ENCODE measurements around the gene INPP5K.
"Not testable (repeated sequence)": the region's sequence is repeated elsewhere in the genome, so short reads cannot be mapped to it uniquely, and the experiment has no call there.

Gene INPP5K

GRCh38 chr17:1548032-1548431 lies 31.6 kb upstream of the INPP5K start:
- DNase-seq (ENCODE audit: low spot score), result no peak

DNA sequence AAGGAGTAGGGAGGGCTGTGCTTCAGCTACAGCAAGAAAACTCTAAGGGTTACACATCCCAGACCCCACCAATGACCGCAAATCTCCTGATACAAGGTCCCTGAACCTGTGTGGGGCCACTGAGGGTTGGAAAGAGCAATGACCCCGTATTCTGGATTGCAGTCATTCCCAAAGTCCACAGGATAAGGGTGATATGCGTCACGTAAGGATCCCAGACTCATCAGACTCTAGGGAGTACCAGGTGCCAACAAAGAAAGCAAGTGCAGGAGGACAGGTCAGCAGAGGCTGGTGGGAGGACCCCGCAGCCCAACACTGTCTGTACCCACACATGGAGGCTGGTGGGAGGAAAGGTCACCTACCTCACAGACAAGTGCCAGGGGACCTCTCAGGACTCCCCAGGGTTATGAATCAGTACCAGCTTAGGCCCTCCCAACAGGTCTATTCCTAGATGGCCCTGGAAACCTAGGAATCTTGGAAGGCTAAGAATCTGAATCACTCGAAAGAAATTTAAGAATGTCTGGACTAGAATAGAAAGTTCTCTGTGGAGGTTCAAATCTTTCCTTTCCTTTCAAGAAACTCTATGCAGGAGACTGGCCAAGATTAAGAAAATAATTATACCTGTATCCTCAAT lies 30.0 kb upstream of the INPP5K start:
- DNase-seq (ENCODE audit: low spot score), result no peak

- DNase-seq (ENCODE audit: low spot score), result no peak
These were observed 29.2 kb upstream of the INPP5K start for GRCh38 chr17:1545618-1546017.

GRCh38 chr17:1542316-1542715 lies 25.9 kb upstream of the INPP5K start:
- DNase-seq (ENCODE audit: low spot score), result no peak

DNA sequence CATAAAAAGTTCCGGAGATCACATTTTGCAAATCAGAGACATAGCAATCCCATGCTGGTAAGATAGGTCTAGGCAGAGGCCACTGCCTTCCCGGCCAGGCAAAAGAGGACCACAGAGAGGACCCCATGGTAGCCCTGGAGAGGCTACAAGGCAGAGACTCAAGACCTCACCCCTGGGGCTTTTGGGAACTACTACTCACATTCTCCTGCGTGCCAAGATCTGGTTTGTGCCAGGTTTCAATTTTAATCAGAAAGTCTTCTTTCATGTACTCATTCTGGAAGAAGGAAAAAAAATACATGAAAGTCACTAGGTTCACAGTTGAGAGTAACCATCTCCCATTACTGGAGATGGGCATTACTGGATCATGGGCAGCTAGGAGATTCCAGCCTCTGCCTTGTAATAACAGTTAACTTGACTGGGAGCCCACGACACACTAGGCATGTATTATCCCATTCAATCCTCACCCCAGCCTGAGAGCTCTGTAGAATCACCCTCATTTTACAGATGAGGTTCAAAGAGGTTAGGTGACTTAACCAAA lies 25.0 kb upstream of the INPP5K start:
- DNase-seq (ENCODE audit: low spot score), result no peak

DNA sequence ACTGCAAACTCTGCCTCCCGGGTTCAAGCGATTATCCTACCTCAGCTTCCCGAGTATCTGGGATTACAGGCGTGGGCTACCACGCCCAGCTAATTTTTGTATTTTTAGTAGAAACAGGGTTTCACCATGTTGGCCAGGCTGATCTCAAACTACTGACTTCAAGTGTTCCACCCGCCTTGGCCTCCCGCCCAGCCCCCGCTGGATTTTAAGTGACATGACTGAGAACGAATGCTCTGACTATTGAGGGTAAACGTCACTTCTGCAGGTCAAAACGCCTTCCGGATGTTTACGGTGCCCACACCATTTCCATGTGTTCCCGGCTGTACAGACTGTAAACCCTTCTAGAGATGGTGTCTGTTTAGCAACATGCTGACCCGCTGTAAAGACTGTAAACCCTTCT lies 23.4 kb upstream of the INPP5K start:
- no peak for DNase-seq (ENCODE audit: low spot score)

GRCh38 chr17:1535737-1536136 lies 19.3 kb upstream of the INPP5K start:
- DNase-seq (ENCODE audit: low spot score), result no peak

DNA sequence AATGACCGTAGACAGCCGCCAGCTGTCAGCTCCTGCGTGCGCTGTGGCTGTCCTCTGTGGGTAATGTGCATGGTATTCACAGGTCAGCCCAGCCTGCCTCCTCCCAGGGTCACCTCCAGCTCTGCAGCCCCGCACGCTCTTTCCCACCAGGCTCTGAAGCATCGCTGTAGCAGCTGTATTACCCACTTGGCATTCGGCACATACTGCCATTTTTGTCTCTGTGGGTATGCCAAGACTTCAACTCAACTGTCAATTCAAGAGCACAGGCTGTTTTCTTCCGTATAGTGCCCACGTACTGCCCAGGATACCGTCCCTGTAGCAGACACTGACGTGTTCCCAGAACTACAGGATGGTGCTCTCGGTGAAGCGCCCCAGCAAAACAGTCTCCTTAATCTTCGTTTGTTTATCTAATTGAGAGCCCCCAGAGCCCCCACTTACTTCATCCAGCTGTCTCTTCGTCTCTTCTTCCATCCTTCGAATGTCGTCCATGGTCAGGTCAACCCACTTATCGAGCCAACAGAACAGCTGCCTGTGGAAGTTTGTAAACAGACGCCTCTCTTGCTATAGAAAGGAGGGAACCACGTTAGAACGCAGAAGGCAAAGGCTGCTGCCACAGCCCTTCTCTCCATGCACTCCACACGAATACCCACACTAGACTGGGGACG lies 17.4 kb upstream of the INPP5K start:
- DNase-seq (ENCODE audit: low spot score), result no peak

GRCh38 chr17:1532836-1533602 lies 16.6 kb upstream of the INPP5K start:
- DNase-seq (ENCODE audit: low spot score), result peak; percentile 32

DNA sequence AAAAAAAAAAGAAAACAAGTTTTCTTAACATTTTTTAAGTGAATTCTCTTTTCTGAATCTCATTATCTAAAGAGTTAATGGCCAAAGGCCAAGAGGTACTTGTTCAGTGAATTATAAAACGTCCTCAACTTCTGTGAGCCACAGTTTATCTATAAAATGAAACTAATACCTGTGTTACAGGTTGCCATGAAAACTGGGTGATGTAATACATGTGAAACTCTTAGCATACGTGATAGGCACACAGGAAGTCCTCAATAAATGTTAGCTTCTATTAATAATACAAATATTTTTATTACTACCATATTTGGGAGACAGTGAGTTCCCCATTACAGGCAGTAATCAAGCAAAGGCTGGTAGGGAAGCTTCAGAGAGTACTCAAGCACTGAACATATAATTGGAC lies 13.5 kb upstream of the INPP5K start:
- DNase-seq (ENCODE audit: low spot score), result no peak

DNA sequence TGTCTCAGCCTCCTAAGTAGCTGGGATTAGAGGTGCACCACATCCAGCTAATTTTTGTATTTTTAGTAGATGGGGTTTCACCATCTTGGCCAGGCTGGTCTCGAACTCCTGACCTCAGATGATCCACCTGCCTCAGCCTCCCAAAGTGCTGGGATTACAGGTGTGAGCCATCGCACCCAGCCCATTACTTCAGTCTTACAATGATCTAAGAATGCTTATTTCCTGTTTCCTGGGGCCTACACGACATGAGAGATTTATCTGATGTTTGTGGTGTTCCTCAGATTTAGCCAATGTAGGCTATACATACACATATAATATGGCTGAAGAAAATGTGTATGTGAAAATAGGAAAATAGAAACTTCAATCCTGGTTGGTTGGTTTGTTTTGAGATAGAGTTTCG lies 10.5 kb upstream of the INPP5K start:
- not testable (repeated sequence) for DNase-seq (ENCODE audit: low spot score)

DNA sequence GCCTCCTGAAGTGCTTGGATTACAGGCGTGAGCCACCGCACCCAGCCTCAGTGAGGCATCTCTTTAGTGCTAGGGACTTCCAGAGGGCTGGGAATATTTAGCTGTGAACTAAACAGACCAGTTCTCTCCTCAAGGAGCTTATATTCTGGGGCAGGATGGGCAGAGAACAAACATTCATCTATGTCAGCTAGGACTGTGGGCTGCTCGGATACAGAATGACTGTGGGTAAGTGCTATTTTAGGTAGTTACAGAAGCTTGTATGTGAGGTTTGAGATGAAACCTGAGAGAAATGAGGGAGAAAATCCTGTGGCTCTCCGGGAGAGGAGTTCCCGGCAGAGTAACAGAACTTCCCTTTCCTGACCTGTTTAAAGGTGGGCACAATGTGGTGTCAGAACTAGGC lies 6.2 kb upstream of the INPP5K start:
- no peak for DNase-seq (ENCODE audit: low spot score)

GRCh38 chr17:1521086-1521640 lies 4.8 kb upstream of the INPP5K start:
- no peak for DNase-seq (ENCODE audit: low spot score)

GRCh38 chr17:1519678-1520077 lies 3.3 kb upstream of the INPP5K start:
- no peak for DNase-seq (ENCODE audit: low spot score)

DNA sequence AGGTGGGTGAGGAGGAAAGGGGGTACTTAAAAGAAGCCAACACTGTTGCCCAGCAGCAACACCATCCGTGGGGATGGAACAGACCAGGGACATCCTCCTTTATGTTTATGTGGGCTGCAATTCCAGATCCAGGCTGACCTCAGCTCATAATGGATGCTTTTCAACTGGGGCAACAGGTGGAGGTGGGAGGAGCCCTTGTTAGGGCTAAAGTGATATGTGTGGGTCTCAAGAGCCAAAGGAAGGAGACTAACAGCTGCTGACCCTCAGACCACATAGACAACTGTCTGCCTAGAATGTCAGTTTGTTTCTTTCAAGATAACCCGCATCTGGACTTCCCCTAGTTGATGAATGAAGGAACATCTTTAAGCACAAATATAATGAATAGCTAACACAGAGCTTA lies 2.0 kb upstream of the INPP5K start:
- DNase-seq (ENCODE audit: low spot score), result no peak

GRCh38 chr17:1515640-1516387 lies 598 bp downstream of the INPP5K start:
- peak; percentile 75 for DNase-seq (ENCODE audit: low spot score)

DNA sequence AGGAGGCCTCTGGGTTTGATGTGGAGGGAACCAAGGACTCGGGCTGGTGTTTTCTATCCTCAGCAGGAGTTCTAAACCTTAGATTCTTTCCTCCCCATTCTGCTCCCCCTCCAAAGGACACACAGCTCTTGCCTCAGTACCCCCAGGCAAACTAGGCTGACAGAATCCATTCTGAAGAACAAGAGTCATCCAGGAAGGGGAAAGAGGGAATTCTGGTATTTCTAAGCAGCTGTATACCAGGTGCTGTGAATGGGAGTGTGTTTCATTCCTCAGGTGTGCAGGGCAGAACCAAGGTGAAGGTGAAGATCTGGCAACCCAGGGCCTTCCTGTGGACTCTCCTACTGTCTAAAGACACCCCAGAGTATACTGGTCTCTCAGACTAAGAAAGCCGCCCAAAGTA lies 4.1 kb downstream of the INPP5K start:
- DNase-seq (ENCODE audit: low spot score), result no peak

DNA sequence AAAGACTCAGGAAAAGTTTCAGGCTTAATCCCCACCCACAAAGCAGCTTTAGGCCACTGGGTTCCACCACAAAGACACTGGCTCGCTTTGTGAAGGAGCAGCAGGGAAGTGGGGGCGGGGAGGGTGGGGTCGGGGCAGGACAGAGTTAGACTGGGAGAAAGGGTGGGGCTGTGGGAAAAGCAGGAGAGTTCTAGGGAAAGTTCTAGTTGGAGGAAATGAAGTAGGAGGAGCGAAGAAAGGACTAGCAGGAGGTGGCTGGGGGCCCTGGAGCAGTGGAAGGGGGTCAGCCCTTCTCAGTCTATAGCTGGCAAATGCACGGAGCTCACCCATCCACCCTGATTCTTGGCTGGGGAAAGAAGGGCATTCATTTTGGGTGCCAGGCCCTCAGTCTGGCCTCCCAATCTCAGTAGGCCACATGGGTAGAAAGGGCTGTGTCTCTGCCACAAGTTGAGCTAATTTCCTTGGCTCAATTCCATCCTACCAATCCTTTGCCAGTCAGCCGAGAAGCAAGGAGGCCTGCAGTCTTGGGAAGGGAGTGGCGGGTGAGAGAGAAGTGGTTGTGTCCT lies 4.6 kb downstream of the INPP5K start:
- DNase-seq (ENCODE audit: low spot score), result no peak

DNA sequence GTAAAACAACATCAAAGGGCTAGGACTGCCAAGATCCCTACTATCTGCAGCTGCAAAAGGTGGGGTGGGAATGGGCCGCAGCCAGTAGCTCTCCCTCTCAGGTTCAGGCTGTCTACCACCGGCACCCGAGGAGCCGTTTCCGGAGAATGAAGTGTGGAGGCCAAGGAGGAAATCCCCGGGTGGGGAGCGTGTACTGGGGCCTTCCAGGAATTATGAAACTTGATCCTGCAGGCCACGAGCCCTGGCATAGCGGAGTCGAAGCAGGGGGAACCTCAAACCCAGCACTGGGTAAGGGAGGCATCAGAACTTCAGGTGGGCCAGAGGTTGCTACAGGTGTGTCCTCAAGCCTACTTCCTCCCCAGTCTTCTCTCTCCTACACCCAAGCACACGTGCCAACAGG lies 5.1 kb downstream of the INPP5K start:
- DNase-seq (ENCODE audit: low spot score), result no peak

- DNase-seq (ENCODE audit: low spot score), result no peak
These were observed 7.0 kb downstream of the INPP5K start for GRCh38 chr17:1509290-1509881.

DNA sequence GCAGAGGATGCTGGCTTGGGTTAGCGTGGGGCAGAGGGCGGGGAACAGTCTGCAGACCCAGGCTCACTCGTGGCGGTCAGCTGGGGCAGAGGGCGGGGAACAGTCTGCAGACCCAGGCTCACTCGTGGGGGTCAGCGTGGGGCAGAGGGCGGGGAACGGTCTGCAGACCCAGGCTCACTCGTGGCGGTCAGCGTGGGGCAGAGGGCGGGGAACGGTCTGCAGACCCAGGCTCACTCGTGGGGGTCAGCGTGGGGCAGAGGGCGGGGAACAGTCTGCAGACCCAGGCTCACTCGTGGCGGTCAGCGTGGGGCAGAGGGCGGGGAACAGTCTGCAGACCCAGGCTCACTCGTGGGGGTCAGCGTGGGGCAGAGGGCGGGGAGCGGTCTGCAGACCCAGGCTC lies 7.7 kb downstream of the INPP5K start:
- DNase-seq (ENCODE audit: low spot score), result not testable (repeated sequence)
